ENCODE measurements around the gene DGKG.

DNA sequence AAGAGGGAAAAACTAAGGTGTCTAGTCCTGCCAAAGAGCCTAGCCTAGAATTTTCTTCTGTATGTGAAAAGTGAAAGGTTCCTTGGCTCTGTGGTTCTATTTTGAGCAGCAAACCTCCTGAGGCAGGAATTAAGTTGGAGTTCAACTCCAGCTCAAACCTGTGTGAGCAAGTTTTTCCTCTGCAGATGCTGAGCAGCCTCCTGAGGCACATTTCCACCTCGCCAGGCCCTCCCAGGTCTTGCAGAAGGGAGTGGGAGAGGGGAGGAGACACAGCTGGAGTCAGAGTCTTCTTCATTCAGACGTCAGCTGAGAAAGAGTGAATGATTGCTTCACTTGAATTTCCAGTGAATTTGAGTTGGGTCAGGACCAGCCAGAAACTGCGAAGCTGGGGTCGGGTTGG, 183.6 kb downstream of the DGKG start:
- TF ChIP-seq SP1 (IDR thresholded peaks at IDR 0.05) (no peak), CTBP1 (IDR thresholded peaks at IDR 0.05; ENCODE audit: borderline replicate concordance) (no peak), ELF4 (IDR thresholded peaks at IDR 0.05) (no peak), BHLHE40 (IDR thresholded peaks at IDR 0.05; ENCODE audit: borderline replicate concordance) (no peak), FOXM1 (IDR thresholded peaks at IDR 0.05; ENCODE audit: borderline replicate concordance) (no peak), TARDBP (IDR thresholded peaks at IDR 0.05) (no peak), NFRKB (IDR thresholded peaks at IDR 0.05) (no peak), SUZ12 (IDR thresholded peaks at IDR 0.05) (no peak), FOXK2 (IDR thresholded peaks at IDR 0.05) (no peak), HDGF (IDR thresholded peaks at IDR 0.05; ENCODE audit: borderline replicate concordance) (no peak), ZNF384 (IDR thresholded peaks at IDR 0.05) (no peak), FOXA1 (IDR thresholded peaks at IDR 0.05) (no peak), LEF1 (IDR thresholded peaks at IDR 0.05; ENCODE audit: borderline replicate concordance) (no peak)
- TF ChIP-seq, protein P1, sequence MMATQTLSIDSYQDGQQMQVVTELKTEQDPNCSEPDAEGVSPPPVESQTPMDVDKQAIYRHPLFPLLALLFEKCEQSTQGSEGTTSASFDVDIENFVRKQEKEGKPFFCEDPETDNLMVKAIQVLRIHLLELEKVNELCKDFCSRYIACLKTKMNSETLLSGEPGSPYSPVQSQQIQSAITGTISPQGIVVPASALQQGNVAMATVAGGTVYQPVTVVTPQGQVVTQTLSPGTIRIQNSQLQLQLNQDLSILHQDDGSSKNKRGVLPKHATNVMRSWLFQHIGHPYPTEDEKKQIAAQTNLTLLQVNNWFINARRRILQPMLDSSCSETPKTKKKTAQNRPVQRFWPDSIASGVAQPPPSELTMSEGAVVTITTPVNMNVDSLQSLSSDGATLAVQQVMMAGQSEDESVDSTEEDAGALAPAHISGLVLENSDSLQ (IDR thresholded peaks at IDR 0.05) = no peak
